Activated T-cell treated with anti-CD3 and anti-CD28 coated beads, Interleukin-2, amount 50 U/mL, for 24 hours (primary cell): ENCODE measurements around the gene NTN3.

Source experiments
- DNase-seq: peaks from one replicate; pipeline ENCODE4 v3.0.0-alpha.2; 2020
- H3K27ac Mint-ChIP-seq: 2 replicates; pipeline ENCODE4 v1.8.0; 2020; ENCODE audit warnings: mild to moderate bottlenecking, mixed read lengths
- H3K27me3 Mint-ChIP-seq: 2 replicates; pipeline ENCODE4 v1.8.0; 2020; ENCODE audit warnings: mixed read lengths
- H3K36me3 Mint-ChIP-seq: 2 replicates; pipeline ENCODE4 v1.8.0; 2020; ENCODE audit warnings: low read depth, mixed read lengths
- H3K4me1 Mint-ChIP-seq: 2 replicates; pipeline ENCODE4 v1.8.0; 2020; ENCODE audit warnings: low read depth, mixed read lengths
- H3K4me3 Mint-ChIP-seq: 2 replicates; pipeline ENCODE4 v1.8.0; 2020; ENCODE audit warnings: mild to moderate bottlenecking, moderate library complexity, mixed read lengths
- H3K9me3 Mint-ChIP-seq: 2 replicates; pipeline ENCODE4 v1.8.0; 2020; ENCODE audit warnings: mixed read lengths

NTN3 gene

GRCh38 chr16:2471016-2471652 lies at the start of gene NTN3:
Gene NTN3 (plus strand): TSS chr16:2471297. CDS start chr16:2471702, 405 bp downstream.
- Mint-ChIP-seq H3K27me3 (peaks cover 44% of the 10 kb centered on the region), H3K27ac (no peak within 1 kb of the TSS)

DNA sequence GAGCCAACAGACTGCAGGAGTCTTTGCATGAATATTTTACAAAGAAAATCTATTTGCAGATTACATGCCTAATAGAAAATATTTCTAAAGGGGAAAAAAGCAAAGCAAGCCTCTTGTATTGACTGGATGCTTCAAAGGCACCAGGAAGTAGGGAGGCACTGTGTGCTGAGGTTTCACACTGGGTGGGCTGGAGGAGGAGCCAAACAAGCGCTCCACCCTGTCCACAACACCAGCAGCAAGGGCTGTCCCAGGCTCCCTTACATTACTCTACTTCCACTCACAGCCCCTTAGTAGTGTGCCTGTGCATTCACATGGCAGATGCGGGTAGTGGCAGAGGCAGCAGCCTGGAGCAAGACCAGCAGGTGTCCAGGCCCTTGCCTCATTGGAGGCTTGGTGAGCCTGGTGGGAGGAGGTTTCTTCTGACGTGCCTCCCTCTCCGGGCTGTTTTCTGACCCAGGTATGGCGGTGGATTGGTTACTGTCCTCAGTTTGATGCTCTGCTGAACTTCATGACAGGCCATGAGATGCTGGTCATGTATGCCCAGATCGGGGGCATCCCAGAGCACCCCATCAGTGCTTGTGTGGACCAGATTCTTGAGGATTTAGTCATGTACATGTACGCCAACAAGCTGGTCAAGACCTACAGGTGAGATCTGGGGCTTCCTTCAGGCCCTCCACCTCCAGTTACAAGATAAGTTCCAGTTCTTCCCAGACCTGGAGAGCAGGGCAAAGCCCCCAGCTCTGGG lies 48.8 kb upstream of the NTN3 start:
- no peak overlapping the region for H3K4me3 Mint-ChIP-seq
- no peaks in the 10 kb centered on the region for H3K27me3 Mint-ChIP-seq
- no peaks in the 10 kb centered on the region for H3K9me3 Mint-ChIP-seq
- H3K27ac Mint-ChIP-seq: no peak overlapping the region
- no peaks in the 10 kb centered on the region for H3K4me1 Mint-ChIP-seq
- no peaks in the 10 kb centered on the region for H3K36me3 Mint-ChIP-seq
- no peak for DNase-seq

More at GRCh38 chr16:2471016-2471652, at the start of gene NTN3:
- Mint-ChIP-seq H3K36me3 (no peaks in the 10 kb centered on the region), H3K4me1 (peaks cover 26% of the 10 kb centered on the region), H3K9me3 (no peaks in the 10 kb centered on the region), H3K4me3 (no peak within 1 kb of the TSS)
- peak; percentile 51 for DNase-seq

DNA sequence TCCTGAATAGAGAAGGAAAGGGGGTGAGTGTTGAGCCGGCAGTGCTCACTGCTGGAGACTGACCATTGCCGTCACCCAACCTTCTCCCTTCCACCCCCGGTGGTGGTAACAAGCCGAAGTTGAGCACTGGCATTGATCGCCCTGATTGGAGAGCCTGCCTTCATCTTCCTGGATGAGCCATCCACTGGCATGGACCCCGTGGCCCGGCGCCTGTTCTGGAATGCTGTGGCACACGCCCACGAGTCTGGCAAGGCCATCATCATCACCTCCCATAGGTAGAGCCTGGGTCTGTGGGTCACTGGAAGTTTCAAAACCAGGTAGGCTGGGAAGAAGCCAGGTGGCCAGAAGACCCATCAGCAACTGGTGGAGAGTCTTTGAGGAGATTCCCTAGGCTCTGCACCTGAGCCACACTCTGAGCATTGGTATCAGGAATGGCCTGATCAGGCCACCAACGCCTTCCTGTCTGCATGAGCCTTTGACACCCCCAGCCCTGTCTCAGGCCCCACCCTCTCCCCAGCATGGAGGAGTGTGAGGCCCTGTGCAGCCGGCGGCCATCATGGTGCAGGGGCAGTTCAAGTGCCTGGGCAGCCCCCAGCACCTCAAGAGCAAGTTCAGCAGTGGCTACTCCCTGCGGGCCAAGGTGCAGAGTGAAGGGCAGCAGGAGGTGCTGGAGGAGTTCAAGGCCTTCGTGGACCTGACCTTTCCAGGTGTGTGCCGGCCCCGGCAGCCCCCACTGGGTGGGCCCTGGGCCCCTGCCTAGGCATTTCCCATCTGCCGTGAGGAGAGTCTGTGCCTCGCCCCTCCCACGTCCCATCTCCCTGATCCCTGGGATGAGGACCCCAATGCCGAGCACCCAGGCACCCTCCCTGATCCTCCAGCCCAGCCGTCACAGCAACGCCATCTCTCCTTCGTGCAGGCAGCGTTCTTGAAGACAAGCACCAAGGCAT lies 46.8 kb upstream of the NTN3 start:
- Mint-ChIP-seq H3K4me3 (no peak overlapping the region), H3K27ac (no peak overlapping the region), H3K27me3 (no peaks in the 10 kb centered on the region), H3K4me1 (peaks cover 10% of the 10 kb centered on the region), H3K36me3 (no peaks in the 10 kb centered on the region), H3K9me3 (no peaks in the 10 kb centered on the region)
- no peak for DNase-seq

- no peak overlapping the region for H3K4me3 Mint-ChIP-seq
Measured at GRCh38 chr16:2425008-2425518, 46.0 kb upstream of the NTN3 start.

DNA sequence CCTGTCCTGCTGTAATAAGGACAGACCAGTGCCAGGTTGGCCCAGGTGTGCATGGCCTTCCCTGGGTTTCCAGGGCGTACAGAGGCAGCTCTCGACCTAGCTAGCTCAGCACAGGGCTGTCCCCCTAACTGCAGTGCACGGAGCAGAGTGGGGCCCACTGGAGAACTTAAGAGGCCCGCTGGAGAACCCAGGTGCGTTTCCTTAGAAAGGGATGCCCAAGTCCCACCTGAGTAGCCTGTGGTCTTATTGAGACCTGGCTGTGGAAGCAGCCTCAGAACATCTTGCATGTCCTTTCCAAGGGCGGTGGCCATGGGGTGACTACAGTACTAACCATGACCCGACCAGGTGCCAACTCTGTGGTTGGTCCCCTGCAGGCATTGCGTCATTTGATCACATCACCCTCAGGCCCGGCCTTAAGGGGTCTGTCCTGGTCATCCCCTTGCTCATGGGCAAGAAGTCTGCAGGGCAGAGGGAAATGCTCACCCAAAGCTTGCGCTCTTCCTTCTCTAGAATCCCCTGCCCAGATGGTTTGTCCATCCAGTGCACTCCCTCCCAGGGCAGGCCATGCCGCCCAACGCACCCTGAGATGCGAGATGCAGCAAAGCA lies 45.2 kb upstream of the NTN3 start:
- Mint-ChIP-seq H3K4me1 (peaks cover 20% of the 10 kb centered on the region), H3K27me3 (no peaks in the 10 kb centered on the region), H3K4me3 (no peak overlapping the region), H3K36me3 (peaks cover 12% of the 10 kb centered on the region), H3K27ac (no peak overlapping the region), H3K9me3 (no peaks in the 10 kb centered on the region)
- no peak for DNase-seq

More at GRCh38 chr16:2425008-2425518, 46.0 kb upstream of the NTN3 start:
- H3K9me3 Mint-ChIP-seq: no peaks in the 10 kb centered on the region
- no peak for DNase-seq
- no peak overlapping the region for H3K27ac Mint-ChIP-seq
- peaks cover 4% of the 10 kb centered on the region for H3K36me3 Mint-ChIP-seq
- H3K4me1 Mint-ChIP-seq: peaks cover 12% of the 10 kb centered on the region
- H3K27me3 Mint-ChIP-seq: no peaks in the 10 kb centered on the region

DNA sequence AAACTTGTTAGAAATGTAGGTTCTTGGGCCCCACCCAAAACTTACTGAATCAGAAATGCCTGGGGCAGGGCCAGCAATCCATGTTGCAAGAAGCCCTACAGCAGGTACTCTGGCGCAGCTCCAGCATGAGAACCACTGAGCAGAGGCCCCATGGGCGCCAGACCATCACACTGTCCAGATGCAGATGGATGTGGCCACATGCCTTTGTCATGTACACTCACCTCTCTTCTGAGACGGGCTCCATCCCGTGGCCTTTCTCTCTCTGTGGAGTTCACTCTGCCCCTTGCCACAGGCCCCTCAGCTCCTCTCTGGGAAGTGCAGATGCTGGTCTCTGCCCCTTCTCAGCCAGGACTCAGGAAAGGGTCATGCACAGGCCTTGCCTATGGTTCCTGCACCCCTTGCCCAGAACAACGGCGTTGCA lies 44.1 kb upstream of the NTN3 start:
- no peak for DNase-seq
- Mint-ChIP-seq H3K27me3 (no peaks in the 10 kb centered on the region), H3K9me3 (no peaks in the 10 kb centered on the region), H3K36me3 (peaks cover 19% of the 10 kb centered on the region), H3K27ac (no peak overlapping the region), H3K4me3 (no peak overlapping the region), H3K4me1 (peaks cover 22% of the 10 kb centered on the region)

- Mint-ChIP-seq H3K27ac (no peak overlapping the region), H3K27me3 (no peaks in the 10 kb centered on the region), H3K36me3 (peaks cover 25% of the 10 kb centered on the region), H3K9me3 (no peaks in the 10 kb centered on the region), H3K4me3 (peak overlapping the region; percentile 79), H3K4me1 (peaks cover 22% of the 10 kb centered on the region)
- DNase-seq: no peak
Measured at GRCh38 chr16:2427526-2427925, 43.6 kb upstream of the NTN3 start.

GRCh38 chr16:2428051-2428783 lies 42.9 kb upstream of the NTN3 start:
- Mint-ChIP-seq H3K9me3 (no peaks in the 10 kb centered on the region), H3K27me3 (no peaks in the 10 kb centered on the region), H3K4me3 (peak overlapping the region; percentile 79), H3K36me3 (peaks cover 32% of the 10 kb centered on the region), H3K4me1 (peaks cover 25% of the 10 kb centered on the region), H3K27ac (peak overlapping the region; percentile 67)
- no peak for DNase-seq

- Mint-ChIP-seq H3K4me3 (peak overlapping the region; percentile 79), H3K4me1 (peaks cover 26% of the 10 kb centered on the region), H3K36me3 (peaks cover 37% of the 10 kb centered on the region), H3K27me3 (no peaks in the 10 kb centered on the region), H3K27ac (peak overlapping the region; percentile 67), H3K9me3 (no peaks in the 10 kb centered on the region)
- no peak for DNase-seq
Measured at GRCh38 chr16:2428784-2429033, 42.4 kb upstream of the NTN3 start.

DNA sequence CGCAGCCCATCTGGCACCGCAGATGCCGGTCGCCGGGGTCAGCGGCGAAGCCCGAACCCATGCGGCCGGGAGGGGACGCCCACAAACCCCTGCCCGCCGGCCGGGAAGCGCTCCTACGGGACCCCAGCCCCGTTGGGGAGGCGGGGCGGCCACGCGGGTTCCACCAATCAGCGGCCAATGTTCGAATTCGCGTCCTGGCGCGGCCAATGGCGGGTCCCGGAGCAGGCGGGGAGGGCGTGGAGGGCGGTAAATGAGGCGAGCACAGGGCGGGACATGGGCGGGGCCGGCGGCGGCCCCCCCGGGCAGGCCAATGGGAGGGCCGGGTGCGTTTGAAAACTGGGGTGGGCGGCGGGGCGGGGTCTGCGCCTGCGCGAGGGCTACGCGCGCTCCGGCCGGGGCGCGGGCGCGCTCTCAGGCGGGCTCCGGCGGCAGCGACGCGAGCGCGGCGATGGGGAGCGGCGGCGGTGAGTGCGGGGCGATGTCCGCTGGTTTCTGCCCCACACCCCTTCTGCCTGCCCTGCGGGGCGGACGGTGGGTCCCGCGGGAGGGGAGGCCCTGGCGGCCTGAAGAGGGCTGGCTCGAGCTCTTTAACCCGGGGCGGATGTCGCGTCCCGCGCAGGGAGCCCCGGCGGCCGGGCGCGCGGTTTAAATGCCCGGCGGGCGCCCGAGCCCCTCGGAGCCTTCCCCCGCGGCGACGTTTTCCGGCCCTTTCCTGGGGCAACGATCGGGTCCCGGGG lies 41.9 kb upstream of the NTN3 start, which contains the start of gene CCNF:
TSS of gene CCNF (plus strand) at position 414 of the 737 bp plus-strand sequence. CDS start at position 449, 35 bp downstream.
- Mint-ChIP-seq H3K9me3 (no peaks in the 10 kb centered on the region), H3K27ac (peak within 1 kb of the TSS; percentile 67), H3K36me3 (peaks cover 40% of the 10 kb centered on the region), H3K4me3 (peak within 1 kb of the TSS; percentile 89), H3K4me1 (peaks cover 26% of the 10 kb centered on the region), H3K27me3 (no peaks in the 10 kb centered on the region)
- peak; percentile 98 for DNase-seq

DNA sequence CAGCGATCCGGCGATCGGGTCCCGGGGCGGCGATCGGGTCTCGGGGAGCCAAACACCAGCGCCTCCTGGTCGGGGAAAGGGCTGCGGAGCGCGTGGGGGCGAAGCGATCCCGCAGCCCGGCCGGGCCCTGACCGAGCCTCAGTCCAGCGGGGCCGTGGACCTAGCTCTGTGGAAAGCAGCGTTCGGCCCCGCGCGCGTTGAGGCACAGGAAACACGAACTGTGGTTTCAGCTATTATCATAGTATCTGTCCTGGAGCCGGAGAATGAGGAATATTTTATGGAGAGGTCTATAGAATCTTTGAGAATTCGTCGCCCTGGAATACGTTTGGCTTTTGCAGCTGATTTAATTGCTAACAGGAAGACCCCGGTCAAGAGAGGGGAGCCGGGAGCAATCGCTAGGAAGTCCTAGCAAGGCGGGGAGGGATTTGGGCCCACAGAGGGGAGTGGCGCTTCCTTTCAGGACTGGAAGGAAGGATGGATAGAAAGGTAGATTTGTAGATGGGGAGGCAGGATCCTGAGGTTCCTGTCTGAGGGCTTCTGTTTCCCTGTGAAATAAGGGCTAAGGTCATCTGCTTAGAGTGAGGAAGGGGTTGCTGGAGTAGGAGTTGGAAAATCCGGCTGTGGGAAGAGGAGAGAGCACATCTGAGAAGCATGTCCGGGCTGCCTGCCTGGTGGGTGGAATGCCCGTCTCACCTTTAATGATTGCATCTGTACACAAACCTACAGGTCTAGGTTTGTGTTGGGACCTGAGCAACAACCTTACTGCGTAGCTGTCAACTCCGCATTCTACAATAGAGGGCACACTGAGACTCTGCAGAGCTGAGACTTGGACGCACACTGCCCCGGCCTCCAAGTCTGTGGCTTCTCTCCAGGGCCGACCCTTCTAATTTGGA lies 41.1 kb upstream of the NTN3 start:
- Mint-ChIP-seq H3K4me1 (peaks cover 26% of the 10 kb centered on the region), H3K4me3 (peak overlapping the region; percentile 89), H3K27me3 (no peaks in the 10 kb centered on the region), H3K9me3 (no peaks in the 10 kb centered on the region), H3K36me3 (peaks cover 45% of the 10 kb centered on the region), H3K27ac (peak overlapping the region; percentile 58)
- DNase-seq: peak; percentile 39

DNA sequence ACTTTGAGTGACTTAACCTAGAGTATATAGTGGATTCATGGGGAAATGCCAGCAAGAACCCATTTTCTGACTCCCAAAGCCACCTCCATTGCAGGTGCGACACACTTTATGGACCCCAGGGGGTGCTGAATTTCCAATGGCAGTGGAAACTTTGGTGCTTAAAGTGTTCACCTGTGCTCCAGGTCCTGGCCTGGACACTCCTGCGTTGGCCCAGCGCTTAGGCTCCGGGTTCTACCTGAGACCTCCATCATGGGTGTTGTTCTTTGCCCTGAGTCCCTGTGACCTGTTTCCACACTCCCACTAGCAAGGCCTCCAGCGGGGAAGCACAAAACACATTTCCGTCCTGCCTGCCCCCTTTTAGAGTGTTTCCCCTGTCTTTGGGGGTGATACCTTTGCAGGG lies 38.8 kb upstream of the NTN3 start:
- H3K27ac Mint-ChIP-seq: no peak overlapping the region
- no peak overlapping the region for H3K4me3 Mint-ChIP-seq
- peaks cover 66% of the 10 kb centered on the region for H3K36me3 Mint-ChIP-seq
- DNase-seq: no peak
- no peaks in the 10 kb centered on the region for H3K9me3 Mint-ChIP-seq
- no peaks in the 10 kb centered on the region for H3K27me3 Mint-ChIP-seq
- peaks cover 26% of the 10 kb centered on the region for H3K4me1 Mint-ChIP-seq
